SU-DHL-6 (cell line): ENCODE results near the gene ERO1A.

Experiments
- H2AFZ ChIP-seq: fragments of 200-600 bp; sonication (generic); 2 replicates; pipeline ENCODE4 v1.6.1; 2014; ENCODE audit warnings: low read depth, mild to moderate bottlenecking, moderate library complexity, mixed read lengths, antibody characterized with exemption, low read length; ENCODE audit not compliant: severe bottlenecking
- H3F3A ChIP-seq: fragments of 200-600 bp; shearing (Covaris generic); 2 replicates; pipeline ENCODE4 v1.6.0; 2016; ENCODE audit warnings: antibody characterized with exemption, mild to moderate bottlenecking; ENCODE audit not compliant: insufficient read depth
- H3K27ac ChIP-seq: fragments of 200-600 bp; sonication (generic); 2 replicates; pipeline ENCODE4 v1.5.1; 2016; ENCODE audit warnings: low read depth, mild to moderate bottlenecking, low read length, moderate library complexity, mixed read lengths
- H3K27me3 ChIP-seq: fragments of 200-600 bp; sonication (generic), shearing (Covaris generic); 2 replicates; pipeline ENCODE4 v1.6.0; 2014; ENCODE audit warnings: mild to moderate bottlenecking, low read length
- H3K36me3 ChIP-seq: fragments of 200-600 bp; sonication (generic); 2 replicates; pipeline ENCODE4 v1.6.1; 2014; ENCODE audit warnings: mild to moderate bottlenecking, low read length, mixed read lengths
- H3K4me2 ChIP-seq: fragments of 300-600, 200-600 bp; shearing (Covaris generic), sonication (generic); 2 replicates; pipeline ENCODE4 v1.6.0; 2014; ENCODE audit warnings: low read length, low read depth, mild to moderate bottlenecking; ENCODE audit not compliant: poor library complexity, severe bottlenecking
- H3K4me3 ChIP-seq: fragments of 200-600 bp; sonication (generic); 2 replicates; pipeline ENCODE4 v1.5.1; 2014; ENCODE audit warnings: antibody characterized with exemption, low read length, mild to moderate bottlenecking, mixed read lengths; ENCODE audit not compliant: insufficient read depth, poor library complexity, severe bottlenecking
- H3K79me2 ChIP-seq: fragments of 200-600 bp; sonication (generic); 2 replicates; pipeline ENCODE4 v1.6.1; 2014; ENCODE audit warnings: mild to moderate bottlenecking, low read length, moderate library complexity; ENCODE audit not compliant: insufficient read depth
- H3K9ac ChIP-seq: fragments of 200-600 bp; sonication (generic); 2 replicates; pipeline ENCODE4 v1.7.0; 2014; ENCODE audit warnings: mild to moderate bottlenecking, low read length
- H3K9me2 ChIP-seq: fragments of 200-600 bp; sonication (generic); replicated peaks from 2 replicates; pipeline ENCODE4 v1.6.1; 2014; ENCODE audit warnings: low read length; ENCODE audit not compliant: insufficient read depth
- H3K9me3 ChIP-seq: fragments of 200-600 bp; sonication (generic); 2 replicates; pipeline ENCODE4 v1.6.1; 2014; ENCODE audit warnings: low read length, mixed read lengths; ENCODE audit not compliant: insufficient read depth
- H4K20me1 ChIP-seq: fragments of 200-600 bp; sonication (generic); 2 replicates; pipeline ENCODE4 v1.6.1; 2014; ENCODE audit warnings: low read depth, mild to moderate bottlenecking, antibody characterized with exemption, low read length, moderate library complexity, mixed read lengths
- EZH2phosphoT487 ChIP-seq: fragments of 200-600 bp; sonication (generic), shearing (Covaris generic); conservative IDR thresholded peaks from 2 replicates; pipeline ENCODE4 v1.6.1; 2018; ENCODE audit warnings: mild to moderate bottlenecking, antibody characterized with exemption, low read length, moderate library complexity, mixed read lengths
- TF ChIP-seq, protein P1 (sequence below): fragments of 200-600 bp; sonication (generic); IDR thresholded peaks from one replicate; pipeline ENCODE4 v1.5.1; 2017; ENCODE audit warnings: antibody characterized with exemption, mild to moderate bottlenecking, low read length, moderate library complexity; ENCODE audit not compliant: insufficient read depth, poor library complexity, severe bottlenecking

Gene ERO1A

DNA sequence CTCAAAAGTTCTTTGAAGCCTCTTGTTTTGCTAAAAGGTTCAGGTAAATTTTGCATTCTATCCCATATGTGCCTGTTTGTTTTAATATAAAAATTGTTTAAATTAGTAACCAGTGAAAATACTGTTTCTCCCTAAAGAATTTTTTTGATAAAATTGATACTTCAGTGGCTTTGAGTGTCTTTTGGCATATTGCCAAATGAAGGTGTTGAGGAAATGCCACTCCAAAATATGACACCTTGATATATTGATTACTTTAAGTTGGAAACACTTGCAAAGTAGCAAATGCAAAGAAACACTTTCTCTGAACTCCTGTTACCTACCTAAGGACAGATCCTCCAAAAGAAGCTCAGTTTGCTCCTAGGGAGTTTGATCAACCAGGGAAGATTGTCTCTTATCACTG, 43.1 kb upstream of the ERO1A start:
- Histone ChIP-seq H4K20me1 (no peaks in the 10 kb centered on the region), H3K4me2 (no peak overlapping the region), H3K79me2 (peaks cover 83% of the 10 kb centered on the region), H3K36me3 (no peaks in the 10 kb centered on the region; the same call in 1 of the 2 replicates), H3K27me3 (no peaks in the 10 kb centered on the region), H3F3A (peaks cover 22% of the 10 kb centered on the region), H3K4me3 (no peak overlapping the region), H3K9me2 (no peaks in the 10 kb centered on the region), H3K9me3 (no peaks in the 10 kb centered on the region), H3K9ac (no peak overlapping the region), H2AFZ (no peak overlapping the region), H3K27ac (no peak overlapping the region)
- TF ChIP-seq, protein P1, sequence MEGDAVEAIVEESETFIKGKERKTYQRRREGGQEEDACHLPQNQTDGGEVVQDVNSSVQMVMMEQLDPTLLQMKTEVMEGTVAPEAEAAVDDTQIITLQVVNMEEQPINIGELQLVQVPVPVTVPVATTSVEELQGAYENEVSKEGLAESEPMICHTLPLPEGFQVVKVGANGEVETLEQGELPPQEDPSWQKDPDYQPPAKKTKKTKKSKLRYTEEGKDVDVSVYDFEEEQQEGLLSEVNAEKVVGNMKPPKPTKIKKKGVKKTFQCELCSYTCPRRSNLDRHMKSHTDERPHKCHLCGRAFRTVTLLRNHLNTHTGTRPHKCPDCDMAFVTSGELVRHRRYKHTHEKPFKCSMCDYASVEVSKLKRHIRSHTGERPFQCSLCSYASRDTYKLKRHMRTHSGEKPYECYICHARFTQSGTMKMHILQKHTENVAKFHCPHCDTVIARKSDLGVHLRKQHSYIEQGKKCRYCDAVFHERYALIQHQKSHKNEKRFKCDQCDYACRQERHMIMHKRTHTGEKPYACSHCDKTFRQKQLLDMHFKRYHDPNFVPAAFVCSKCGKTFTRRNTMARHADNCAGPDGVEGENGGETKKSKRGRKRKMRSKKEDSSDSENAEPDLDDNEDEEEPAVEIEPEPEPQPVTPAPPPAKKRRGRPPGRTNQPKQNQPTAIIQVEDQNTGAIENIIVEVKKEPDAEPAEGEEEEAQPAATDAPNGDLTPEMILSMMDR, result no peak
- no peak for TF ChIP-seq EZH2phosphoT487

DNA sequence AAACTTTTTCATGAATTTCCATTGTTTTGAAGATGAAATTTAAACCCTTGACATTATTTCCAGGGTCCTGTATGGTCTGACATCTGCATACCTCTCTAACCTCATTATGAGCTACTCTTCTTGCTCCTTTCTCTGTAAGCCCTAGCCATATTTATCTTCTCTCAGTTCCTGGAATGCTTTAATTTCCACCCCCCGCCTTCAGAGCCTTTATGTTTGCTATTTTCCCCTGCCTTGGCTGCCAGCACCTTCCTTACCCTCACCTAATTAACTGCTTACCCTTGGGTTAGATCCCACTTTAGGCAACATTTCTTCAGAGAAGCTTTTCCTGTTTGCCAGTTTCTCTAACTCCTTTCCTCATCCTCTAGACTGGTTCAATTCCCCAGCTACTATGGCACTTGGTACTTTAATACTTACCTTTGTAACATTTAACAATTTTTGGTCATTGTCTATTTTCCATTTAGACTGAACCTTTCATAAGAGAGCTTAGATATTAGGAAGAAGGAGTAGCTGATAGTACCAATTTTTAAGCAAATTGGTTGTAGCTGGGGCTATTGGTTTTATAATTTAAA, 40.6 kb upstream of the ERO1A start:
- peaks cover 80% of the 10 kb centered on the region for H3K79me2 ChIP-seq
- no peaks in the 10 kb centered on the region for H3K9me3 ChIP-seq
- H3K4me3 ChIP-seq, result no peak overlapping the region
- TF ChIP-seq, protein P1, result no peak
- no peak for TF ChIP-seq EZH2phosphoT487
- H3K36me3 ChIP-seq, result no peaks in the 10 kb centered on the region; the same call in 1 of the 2 replicates
- no peak overlapping the region for H2AFZ ChIP-seq
- no peak overlapping the region for H3K9ac ChIP-seq
- peak overlapping the region; percentile 2 for H3K4me2 ChIP-seq
- H3F3A ChIP-seq, result peaks cover 18% of the 10 kb centered on the region; the same call in 1 of the 2 replicates
- H4K20me1 ChIP-seq, result no peaks in the 10 kb centered on the region
- no peaks in the 10 kb centered on the region for H3K9me2 ChIP-seq
- no peaks in the 10 kb centered on the region for H3K27me3 ChIP-seq
- no peak overlapping the region for H3K27ac ChIP-seq

DNA sequence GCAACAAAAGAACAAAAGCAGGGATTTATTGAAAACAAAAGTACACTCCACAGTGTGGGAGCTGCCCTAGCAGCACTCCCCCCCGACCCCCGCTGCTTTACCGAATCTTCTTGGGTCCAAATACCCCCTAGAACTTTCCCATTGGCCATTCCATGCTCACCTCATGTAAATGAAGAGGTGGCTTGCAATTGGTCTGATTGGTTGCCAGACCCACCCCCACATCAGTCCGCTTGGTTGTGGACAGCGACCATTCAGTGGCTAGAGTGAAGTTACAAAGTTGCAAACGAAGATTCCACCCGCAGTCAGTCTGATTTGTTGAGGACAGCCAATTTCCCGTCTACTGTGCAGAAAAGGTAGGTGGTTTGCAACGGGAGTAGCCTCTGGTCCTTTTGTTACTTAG, 38.5 kb upstream of the ERO1A start:
- TF ChIP-seq EZH2phosphoT487, result no peak
- TF ChIP-seq, protein P1, result no peak
- Histone ChIP-seq H3K4me2 (no peak overlapping the region), H3K79me2 (peaks cover 71% of the 10 kb centered on the region)

More for the DNA sequence above, 38.5 kb upstream of the ERO1A start:
- H3K27ac ChIP-seq, result no peak overlapping the region
- H3K27me3 ChIP-seq, result no peaks in the 10 kb centered on the region
- no peaks in the 10 kb centered on the region for H3K36me3 ChIP-seq
- H3K9me2 ChIP-seq, result no peaks in the 10 kb centered on the region
- H3K9ac ChIP-seq, result no peak overlapping the region
- H3K4me3 ChIP-seq, result no peak overlapping the region
- H4K20me1 ChIP-seq, result no peaks in the 10 kb centered on the region
- H2AFZ ChIP-seq, result no peak overlapping the region
- H3K9me3 ChIP-seq, result no peaks in the 10 kb centered on the region
- peaks cover 10% of the 10 kb centered on the region for H3F3A ChIP-seq
